SK-N-SH treated with all-trans-retinoic acid at 6 μM for 48 hours (cell line): ENCODE results near the gene ABCB11.

ENCODE experiments used
- ATAC-seq: fragments of 200-7000 bp; cut with Tn5 transposase; 3 replicates; pipeline ENCODE4 v1.9.1; 2020; ENCODE audit warnings: mild to moderate bottlenecking, moderate library complexity
- ARNTL ChIP-seq: fragments of 450-650 bp; formaldehyde crosslinking; IDR thresholded peaks from 2 replicates; pipeline ENCODE4 v1.5.0; 2020; ENCODE audit warnings: low read depth, mild to moderate bottlenecking, moderate library complexity, borderline replicate concordance
- BACH2 ChIP-seq: fragments of 250-450 bp; sonication (Bioruptor Pico); IDR thresholded peaks from 2 replicates; pipeline ENCODE4 v1.9.0; 2021; ENCODE audit warnings: mild to moderate bottlenecking, borderline replicate concordance
- CSDC2 ChIP-seq: fragments of 250-450 bp; sonication (Bioruptor Pico); IDR thresholded peaks from 2 replicates; pipeline ENCODE4 v1.5.0; 2020; ENCODE audit warnings: mild to moderate bottlenecking, moderate library complexity
- GLIS3 ChIP-seq: fragments of 250-450 bp; sonication (Bioruptor Pico); IDR thresholded peaks from 2 replicates; pipeline ENCODE4 v1.5.0; 2020; ENCODE audit warnings: mild to moderate bottlenecking, moderate library complexity
- ISL1 ChIP-seq: fragments of 250-450 bp; sonication (Bioruptor Pico); IDR thresholded peaks from 2 replicates; pipeline ENCODE4 v2.1.2; 2022; ENCODE audit warnings: mild to moderate bottlenecking, moderate library complexity
- OSR1 ChIP-seq: fragments of 250-450 bp; sonication (Bioruptor Pico); IDR thresholded peaks from 2 replicates; pipeline ENCODE4 v1.8.0; 2022; ENCODE audit warnings: moderate library complexity, mild to moderate bottlenecking, inconsistent platforms
- PPARA ChIP-seq: fragments of 250-450 bp; sonication (Bioruptor Pico); IDR thresholded peaks from 2 replicates; pipeline ENCODE4 v1.5.0; 2020; ENCODE audit warnings: mild to moderate bottlenecking, borderline replicate concordance
- RARB ChIP-seq: fragments of 250-450 bp; sonication (Bioruptor Pico); IDR thresholded peaks from 2 replicates; pipeline ENCODE4 v1.8.0; 2021; ENCODE audit warnings: mild to moderate bottlenecking, moderate library complexity
- SNAI2 ChIP-seq: fragments of 250-450 bp; sonication (Bioruptor Pico); IDR thresholded peaks from 2 replicates; pipeline ENCODE4 v1.5.0; 2020; ENCODE audit warnings: mild to moderate bottlenecking, moderate library complexity
- TCF4 ChIP-seq: fragments of 250-450 bp; sonication (Bioruptor Pico); IDR thresholded peaks from 2 replicates; pipeline ENCODE4 v1.8.0; 2021; ENCODE audit warnings: mild to moderate bottlenecking, moderate library complexity, borderline replicate concordance
- TOX ChIP-seq: fragments of 250-450 bp; sonication (Bioruptor Pico); IDR thresholded peaks from 2 replicates; pipeline ENCODE4 v1.8.0; 2021; ENCODE audit warnings: mild to moderate bottlenecking, moderate library complexity, borderline replicate concordance
- ZC3H10 ChIP-seq: fragments of 250-450 bp; sonication (Bioruptor Pico); IDR thresholded peaks from 2 replicates; pipeline ENCODE4 v1.5.1; 2021; ENCODE audit warnings: mild to moderate bottlenecking, moderate library complexity
- ZFP3 ChIP-seq: fragments of 250-450 bp; sonication (Bioruptor Pico); IDR thresholded peaks from 2 replicates; pipeline ENCODE4 v1.5.0; 2020; ENCODE audit warnings: mild to moderate bottlenecking, moderate library complexity
- ZNF8 ChIP-seq: fragments of 450-650 bp; formaldehyde crosslinking; IDR thresholded peaks from 2 replicates; pipeline ENCODE4 v1.5.0; 2020; ENCODE audit warnings: mild to moderate bottlenecking, moderate library complexity
- TF ChIP-seq, protein P1 (sequence below): fragments of 250-450 bp; sonication (Bioruptor Pico); IDR thresholded peaks from 2 replicates; pipeline ENCODE4 v1.8.0; 2021; ENCODE audit warnings: low read depth, mild to moderate bottlenecking, moderate library complexity, borderline replicate concordance
- TF ChIP-seq, protein P2 (sequence below): fragments of 250-450 bp; sonication (Bioruptor Pico); IDR thresholded peaks from 2 replicates; pipeline ENCODE4 v1.8.0; 2020; ENCODE audit warnings: mild to moderate bottlenecking, moderate library complexity, borderline replicate concordance
- TF ChIP-seq, protein P3 (sequence below): fragments of 250-450 bp; sonication (Bioruptor Pico); IDR thresholded peaks from 2 replicates; pipeline ENCODE4 v1.5.0; 2020; ENCODE audit warnings: mild to moderate bottlenecking, moderate library complexity

The ABCB11 gene

GRCh38 chr2:168993538-168993937 lies 37.6 kb downstream of the ABCB11 start:
- ATAC-seq: no peak
- no peak for TF ChIP-seq ISL1 (CRISPR knock-in tag)
- no peak for TF ChIP-seq PPARA (CRISPR knock-in tag)
- TF ChIP-seq GLIS3 (CRISPR knock-in tag): no peak
- TF ChIP-seq TOX (CRISPR knock-in tag): no peak
- TF ChIP-seq TCF4 (CRISPR knock-in tag): no peak
- TF ChIP-seq, all 23 proteins: peak for 0

DNA sequence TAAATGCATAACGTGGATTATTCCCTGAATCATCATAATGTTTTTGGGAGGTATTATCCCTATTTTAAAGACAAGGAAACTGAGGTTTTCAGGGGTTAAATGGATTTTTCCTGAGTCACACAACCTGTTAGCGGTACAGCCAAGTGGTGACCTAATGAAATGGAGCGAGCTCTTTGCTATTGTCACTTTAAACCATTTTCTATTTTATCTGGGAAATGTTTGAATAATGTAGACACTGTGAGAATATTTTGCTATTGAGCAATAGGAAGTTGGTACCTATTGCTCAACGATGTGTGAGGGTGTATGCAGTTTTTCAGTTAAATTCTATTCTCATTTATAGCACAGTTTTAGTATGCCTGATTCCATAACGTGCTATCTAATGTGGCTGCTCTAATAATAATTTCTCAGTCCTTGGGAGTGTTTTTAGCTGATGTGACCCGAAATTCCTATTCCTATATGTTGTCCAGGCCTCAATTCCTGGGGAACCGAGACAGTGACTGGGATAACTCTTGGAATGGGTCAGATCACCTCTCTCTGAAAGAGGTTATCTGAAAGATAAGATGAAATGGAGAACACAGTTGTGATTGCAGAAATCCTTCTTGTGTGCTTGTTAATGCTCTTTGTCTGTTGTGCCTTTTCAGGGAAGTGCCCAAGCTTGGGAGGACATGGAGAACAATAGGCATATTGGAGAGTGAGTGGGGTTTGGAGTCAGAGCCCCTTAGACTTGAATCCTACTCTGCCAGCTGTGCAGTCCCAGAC lies 38.4 kb downstream of the ABCB11 start:
- ATAC-seq: no peak
- TF ChIP-seq ISL1 (CRISPR knock-in tag): no peak
- no peak for TF ChIP-seq ZFP3
- TF ChIP-seq ZC3H10 (CRISPR knock-in tag): no peak

GRCh38 chr2:168992026-168992425 lies 39.1 kb downstream of the ABCB11 start:
- TF ChIP-seq PPARA (CRISPR knock-in tag) (no peak), ZC3H10 (CRISPR knock-in tag) (no peak), BACH2 (CRISPR knock-in tag) (no peak), ZNF8 (CRISPR knock-in tag) (no peak)
- TF ChIP-seq, protein P1, sequence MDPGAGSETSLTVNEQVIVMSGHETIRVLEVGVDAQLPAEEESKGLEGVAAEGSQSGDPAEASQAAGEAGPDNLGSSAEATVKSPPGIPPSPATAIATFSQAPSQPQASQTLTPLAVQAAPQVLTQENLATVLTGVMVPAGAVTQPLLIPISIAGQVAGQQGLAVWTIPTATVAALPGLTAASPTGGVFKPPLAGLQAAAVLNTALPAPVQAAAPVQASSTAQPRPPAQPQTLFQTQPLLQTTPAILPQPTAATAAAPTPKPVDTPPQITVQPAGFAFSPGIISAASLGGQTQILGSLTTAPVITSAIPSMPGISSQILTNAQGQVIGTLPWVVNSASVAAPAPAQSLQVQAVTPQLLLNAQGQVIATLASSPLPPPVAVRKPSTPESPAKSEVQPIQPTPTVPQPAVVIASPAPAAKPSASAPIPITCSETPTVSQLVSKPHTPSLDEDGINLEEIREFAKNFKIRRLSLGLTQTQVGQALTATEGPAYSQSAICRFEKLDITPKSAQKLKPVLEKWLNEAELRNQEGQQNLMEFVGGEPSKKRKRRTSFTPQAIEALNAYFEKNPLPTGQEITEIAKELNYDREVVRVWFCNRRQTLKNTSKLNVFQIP (CRISPR knock-in tag): no peak
- TF ChIP-seq, protein P2, sequence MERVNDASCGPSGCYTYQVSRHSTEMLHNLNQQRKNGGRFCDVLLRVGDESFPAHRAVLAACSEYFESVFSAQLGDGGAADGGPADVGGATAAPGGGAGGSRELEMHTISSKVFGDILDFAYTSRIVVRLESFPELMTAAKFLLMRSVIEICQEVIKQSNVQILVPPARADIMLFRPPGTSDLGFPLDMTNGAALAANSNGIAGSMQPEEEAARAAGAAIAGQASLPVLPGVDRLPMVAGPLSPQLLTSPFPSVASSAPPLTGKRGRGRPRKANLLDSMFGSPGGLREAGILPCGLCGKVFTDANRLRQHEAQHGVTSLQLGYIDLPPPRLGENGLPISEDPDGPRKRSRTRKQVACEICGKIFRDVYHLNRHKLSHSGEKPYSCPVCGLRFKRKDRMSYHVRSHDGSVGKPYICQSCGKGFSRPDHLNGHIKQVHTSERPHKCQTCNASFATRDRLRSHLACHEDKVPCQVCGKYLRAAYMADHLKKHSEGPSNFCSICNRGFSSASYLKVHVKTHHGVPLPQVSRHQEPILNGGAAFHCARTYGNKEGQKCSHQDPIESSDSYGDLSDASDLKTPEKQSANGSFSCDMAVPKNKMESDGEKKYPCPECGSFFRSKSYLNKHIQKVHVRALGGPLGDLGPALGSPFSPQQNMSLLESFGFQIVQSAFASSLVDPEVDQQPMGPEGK: no peak
- no peak for ATAC-seq

- TF ChIP-seq OSR1 (no peak), GLIS3 (CRISPR knock-in tag) (no peak), BACH2 (CRISPR knock-in tag) (no peak), PPARA (CRISPR knock-in tag) (no peak), ZNF8 (CRISPR knock-in tag) (no peak), RARB (CRISPR knock-in tag) (no peak), ZC3H10 (CRISPR knock-in tag) (no peak), CSDC2 (CRISPR knock-in tag) (no peak)
- TF ChIP-seq, protein P3, sequence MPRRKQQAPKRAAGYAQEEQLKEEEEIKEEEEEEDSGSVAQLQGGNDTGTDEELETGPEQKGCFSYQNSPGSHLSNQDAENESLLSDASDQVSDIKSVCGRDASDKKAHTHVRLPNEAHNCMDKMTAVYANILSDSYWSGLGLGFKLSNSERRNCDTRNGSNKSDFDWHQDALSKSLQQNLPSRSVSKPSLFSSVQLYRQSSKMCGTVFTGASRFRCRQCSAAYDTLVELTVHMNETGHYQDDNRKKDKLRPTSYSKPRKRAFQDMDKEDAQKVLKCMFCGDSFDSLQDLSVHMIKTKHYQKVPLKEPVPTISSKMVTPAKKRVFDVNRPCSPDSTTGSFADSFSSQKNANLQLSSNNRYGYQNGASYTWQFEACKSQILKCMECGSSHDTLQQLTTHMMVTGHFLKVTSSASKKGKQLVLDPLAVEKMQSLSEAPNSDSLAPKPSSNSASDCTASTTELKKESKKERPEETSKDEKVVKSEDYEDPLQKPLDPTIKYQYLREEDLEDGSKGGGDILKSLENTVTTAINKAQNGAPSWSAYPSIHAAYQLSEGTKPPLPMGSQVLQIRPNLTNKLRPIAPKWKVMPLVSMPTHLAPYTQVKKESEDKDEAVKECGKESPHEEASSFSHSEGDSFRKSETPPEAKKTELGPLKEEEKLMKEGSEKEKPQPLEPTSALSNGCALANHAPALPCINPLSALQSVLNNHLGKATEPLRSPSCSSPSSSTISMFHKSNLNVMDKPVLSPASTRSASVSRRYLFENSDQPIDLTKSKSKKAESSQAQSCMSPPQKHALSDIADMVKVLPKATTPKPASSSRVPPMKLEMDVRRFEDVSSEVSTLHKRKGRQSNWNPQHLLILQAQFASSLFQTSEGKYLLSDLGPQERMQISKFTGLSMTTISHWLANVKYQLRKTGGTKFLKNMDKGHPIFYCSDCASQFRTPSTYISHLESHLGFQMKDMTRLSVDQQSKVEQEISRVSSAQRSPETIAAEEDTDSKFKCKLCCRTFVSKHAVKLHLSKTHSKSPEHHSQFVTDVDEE (CRISPR knock-in tag): no peak
- TF ChIP-seq, protein P2: no peak
- ATAC-seq: no peak
These were observed 42.4 kb downstream of the ABCB11 start for GRCh38 chr2:168988755-168989154.

DNA sequence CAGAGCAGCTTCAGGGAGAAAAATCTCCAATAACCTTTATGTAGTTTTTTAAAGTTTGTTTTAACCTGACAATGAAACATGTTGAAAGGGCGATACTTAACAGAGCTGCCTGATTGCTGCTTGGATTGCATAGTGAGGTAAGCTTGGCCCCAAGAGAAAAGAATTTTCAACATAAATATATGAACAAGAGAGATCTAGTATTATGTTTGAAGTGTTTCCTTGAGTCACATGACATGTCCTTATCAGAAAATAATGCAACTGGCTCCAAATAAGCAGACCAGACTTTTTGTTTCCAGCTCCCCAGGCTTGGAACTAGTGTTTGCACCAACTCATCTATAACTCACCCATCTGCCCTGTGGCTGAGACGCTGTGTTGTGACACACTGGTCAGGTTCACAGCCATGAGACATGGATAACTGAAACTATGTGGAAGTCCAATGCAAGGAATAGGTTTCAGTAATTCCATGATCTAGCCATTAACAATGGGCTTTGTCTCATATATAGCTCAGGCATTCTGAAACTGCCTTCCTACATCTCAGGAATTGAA lies 44.7 kb downstream of the ABCB11 start:
- no peak for ATAC-seq
- TF ChIP-seq ARNTL (CRISPR knock-in tag) (no peak), ZFP3 (no peak), SNAI2 (CRISPR knock-in tag) (no peak), TCF4 (CRISPR knock-in tag) (no peak), ZNF8 (CRISPR knock-in tag) (no peak)
- TF ChIP-seq, protein P3 (CRISPR knock-in tag): no peak
- TF ChIP-seq, protein P1 (CRISPR knock-in tag): no peak
